Endothelial cell of hepatic sinusoid (primary cell): ENCODE measurements around the gene COL4A2.

Source experiments
- in situ Hi-C: cut with HindIII; loops from 2 replicates; pipeline ENCODE4 v1.10.0; 2017; ENCODE audit warnings: low sequenced_read_pairs

Gene COL4A2

GRCh38 chr13:110413016-110413675 is 106.1 kb downstream of the COL4A2 start:
- in situ Hi-C loops: no loop called here

GRCh38 chr13:110413676-110414040 is 106.6 kb downstream of the COL4A2 start:
- in situ Hi-C loops: no loop called here

- in situ Hi-C loops: no loop called here
Observed at GRCh38 chr13:110414283-110414682, 107.2 kb downstream of the COL4A2 start.

- in situ Hi-C loops: no loop called here
Observed at GRCh38 chr13:110414931-110415330, 107.8 kb downstream of the COL4A2 start.

GRCh38 chr13:110415669-110416068 is 108.6 kb downstream of the COL4A2 start:
- in situ Hi-C loops: no loop called here

GRCh38 chr13:110416131-110417025 is 109.3 kb downstream of the COL4A2 start:
- in situ Hi-C loops: no loop called here

GRCh38 chr13:110418944-110419343 is 111.9 kb downstream of the COL4A2 start:
- in situ Hi-C loops: no loop called here

- in situ Hi-C loops: no loop called here
Observed at GRCh38 chr13:110419381-110419791, 112.3 kb downstream of the COL4A2 start.

- in situ Hi-C loops: no loop called here
Observed at GRCh38 chr13:110419946-110420345, 112.9 kb downstream of the COL4A2 start.

- in situ Hi-C loops: no loop called here
Observed at GRCh38 chr13:110420626-110421025, 113.5 kb downstream of the COL4A2 start.

- in situ Hi-C loops: no loop called here
Observed at GRCh38 chr13:110421061-110421460, 114.0 kb downstream of the COL4A2 start.

- in situ Hi-C loops: no loop called here
Observed at GRCh38 chr13:110421696-110422385, 114.8 kb downstream of the COL4A2 start.

- in situ Hi-C loops: no loop called here
Observed at GRCh38 chr13:110422913-110423688, 116.0 kb downstream of the COL4A2 start.

- in situ Hi-C loops: no loop called here
Observed at GRCh38 chr13:110423689-110424302, 116.7 kb downstream of the COL4A2 start.

- in situ Hi-C loops: no loop called here
Observed at GRCh38 chr13:110424569-110425443, 117.7 kb downstream of the COL4A2 start.

- in situ Hi-C loops: no loop called here
Observed at GRCh38 chr13:110425444-110425780, 118.3 kb downstream of the COL4A2 start.

GRCh38 chr13:110426735-110427134 is 119.7 kb downstream of the COL4A2 start:
- in situ Hi-C loops: no loop called here

GRCh38 chr13:110428313-110428712 is 121.2 kb downstream of the COL4A2 start:
- in situ Hi-C loops: no loop called here
